GM19238 (cell line): ENCODE data around the gene SBF2.
"Not testable (repeated sequence)": the region's sequence is repeated elsewhere in the genome, so short reads cannot be mapped to it uniquely, and the experiment has no call there.

Source experiments
- DNase-seq: peaks from one replicate; pipeline ENCODE4 v3.0.0; 2011; ENCODE audit warnings: low spot score; ENCODE audit not compliant: insufficient read length

SBF2 gene

DNA sequence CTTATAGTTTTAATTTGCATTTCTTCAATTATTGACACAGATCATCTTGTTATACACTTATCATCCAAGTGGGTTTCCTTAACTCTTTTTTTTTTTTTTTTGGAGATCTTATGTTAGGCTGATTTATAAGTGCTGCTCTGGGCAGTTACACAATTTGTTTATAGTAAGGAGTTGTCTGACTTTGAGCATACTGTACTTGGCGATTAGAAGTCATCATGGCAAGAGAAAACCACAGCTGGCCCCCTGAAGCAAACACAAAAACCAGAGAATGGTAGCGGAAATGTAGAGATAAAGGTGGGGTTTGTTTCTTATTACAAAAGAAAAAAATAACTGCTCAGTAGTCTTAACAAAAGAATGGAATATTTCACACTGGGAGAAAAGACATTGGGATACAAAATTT, 337.5 kb downstream of the SBF2 start:
- DNase-seq = no peak

DNA sequence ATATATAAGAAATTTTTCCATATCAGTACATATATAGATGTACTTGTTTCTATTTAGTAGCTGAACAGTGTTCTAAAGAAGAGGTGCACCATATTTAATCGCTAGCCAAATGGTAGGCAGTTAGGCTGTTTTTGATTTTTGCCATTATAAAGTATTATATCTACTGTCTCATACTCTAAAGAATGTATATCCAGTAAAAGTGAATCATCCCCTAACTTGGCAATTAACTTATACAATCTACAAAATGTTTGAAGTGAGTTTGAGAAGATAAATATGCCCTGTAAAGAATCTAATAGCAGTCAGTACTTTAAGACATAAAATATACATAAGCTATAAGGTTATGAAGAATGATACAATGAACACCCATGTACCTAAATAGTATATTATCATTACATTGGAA, 338.6 kb downstream of the SBF2 start:
- DNase-seq = no peak

DNA sequence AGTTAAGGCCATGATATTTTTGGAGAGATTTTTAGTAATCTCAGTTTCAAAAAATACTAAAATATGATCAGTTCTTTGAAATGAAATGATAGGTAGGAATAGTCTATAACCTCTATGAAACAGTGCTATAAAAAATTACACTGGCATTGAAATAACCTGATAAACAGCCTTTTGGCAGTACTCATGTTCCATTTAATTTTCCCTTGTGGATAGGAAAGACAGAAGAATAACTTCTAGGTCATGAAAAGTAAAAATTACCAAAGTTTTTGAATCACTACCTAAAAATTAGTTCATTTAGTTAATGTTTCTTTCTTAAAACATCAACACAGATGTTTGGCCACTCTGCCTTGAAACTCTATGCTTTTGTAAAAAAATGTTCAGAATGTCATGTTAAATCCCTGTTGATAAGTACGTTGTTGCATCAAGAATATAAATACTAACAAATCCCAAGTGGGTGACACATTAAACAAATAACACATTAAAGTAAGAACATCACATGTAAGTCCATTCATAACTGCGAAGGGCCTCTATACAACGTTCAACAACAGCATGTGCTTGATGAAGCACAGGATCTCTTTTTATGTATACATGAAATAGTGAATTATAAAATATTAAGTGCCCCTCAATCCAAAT, 339.9 kb downstream of the SBF2 start:
- DNase-seq = no peak

DNA sequence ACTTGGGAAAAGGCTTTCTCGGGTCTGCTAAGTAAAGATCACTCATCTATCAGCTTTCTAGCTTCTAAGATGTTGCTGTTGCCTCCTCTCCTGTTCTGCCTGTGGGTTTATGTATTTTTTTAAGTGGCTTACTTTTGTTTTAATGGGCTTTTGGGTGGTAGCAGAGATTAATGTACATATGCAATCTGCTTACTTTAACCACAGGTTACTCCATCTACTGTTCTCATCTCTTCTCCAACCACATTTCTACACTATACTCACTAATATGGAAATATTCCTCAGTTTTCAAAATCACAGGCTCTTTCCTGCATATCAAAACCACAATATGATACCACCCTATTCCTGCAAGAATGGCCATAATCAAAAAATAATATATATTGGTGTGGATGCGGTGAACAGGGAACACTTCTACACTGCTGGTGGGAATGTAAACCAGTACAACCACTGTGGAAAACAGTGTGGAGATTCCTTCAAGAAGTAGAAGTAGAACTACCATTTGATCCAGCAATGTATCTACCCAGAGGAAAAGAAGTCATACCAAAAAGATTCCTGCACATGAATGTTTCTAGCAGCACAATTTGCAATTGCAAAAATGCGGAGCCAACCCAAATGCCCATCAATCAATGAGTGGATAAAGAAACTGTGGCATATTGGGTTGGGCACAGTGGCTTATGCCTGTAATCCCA, 341.4 kb downstream of the SBF2 start:
- no peak for DNase-seq

DNA sequence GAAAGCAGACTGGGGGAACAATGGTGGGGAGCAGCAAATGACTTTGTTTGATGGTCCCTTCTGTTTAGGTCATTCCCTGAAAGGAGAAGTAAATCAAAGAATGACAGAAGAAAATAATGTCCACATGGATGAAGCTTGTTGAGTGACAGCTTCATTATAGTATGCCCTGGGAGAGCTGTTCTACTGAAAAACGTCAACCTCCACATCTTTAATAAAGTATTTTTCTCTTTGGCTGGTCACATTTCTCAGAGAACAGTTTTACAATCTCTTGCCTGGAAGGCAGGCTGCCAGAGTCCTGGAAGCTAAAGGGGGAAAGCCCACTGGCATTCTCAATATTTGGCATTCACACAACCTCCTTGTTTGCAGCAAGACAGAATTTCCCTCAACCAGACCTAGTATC, 342.2 kb downstream of the SBF2 start:
- no peak for DNase-seq

DNA sequence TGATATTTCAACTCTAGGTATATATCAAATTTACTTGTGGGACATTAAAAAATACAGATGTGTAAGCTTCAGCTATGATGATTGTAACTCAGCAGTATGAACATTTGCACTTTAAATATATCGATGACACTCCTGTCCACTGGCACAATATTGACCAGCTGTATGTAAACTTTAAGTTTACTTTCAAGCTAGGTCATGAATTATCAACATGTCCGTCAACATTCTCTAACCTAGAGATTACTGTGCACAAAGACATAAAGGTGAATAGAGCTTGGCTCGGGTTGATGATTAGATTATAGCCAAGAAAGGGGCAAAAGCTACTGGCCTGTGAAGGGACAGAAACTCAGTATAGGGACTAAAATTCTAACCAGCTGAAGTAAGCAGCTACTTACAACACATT, 343.6 kb downstream of the SBF2 start:
- no peak for DNase-seq

DNA sequence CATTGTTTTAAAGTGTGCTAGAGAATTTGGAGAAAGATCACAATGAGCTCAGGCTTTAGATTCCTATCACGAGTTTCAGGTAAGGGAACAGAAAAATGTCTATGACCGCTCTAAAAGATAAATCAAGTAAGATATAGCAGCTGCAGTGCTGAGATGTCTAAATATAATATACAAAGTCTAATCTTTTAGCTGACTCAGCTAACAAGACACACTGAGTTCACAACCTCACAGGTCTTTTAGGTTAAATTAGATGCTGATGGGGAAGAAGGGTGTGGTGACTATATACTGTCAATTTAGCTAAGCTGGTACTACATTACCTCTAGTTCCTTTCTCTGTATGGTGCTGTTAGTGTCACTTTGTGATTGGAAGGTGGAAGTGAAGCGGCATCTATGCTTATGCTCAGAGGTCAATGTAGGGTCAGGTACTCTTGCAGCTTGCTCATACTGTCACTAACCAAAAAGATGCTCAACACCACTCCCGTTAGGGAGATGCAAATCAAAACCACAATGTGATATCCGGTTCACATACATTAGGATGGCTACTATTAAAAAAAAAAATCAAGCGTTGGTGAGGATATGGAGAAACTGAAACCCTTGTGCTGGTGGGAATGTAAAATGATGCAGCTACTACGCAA, 346.7 kb downstream of the SBF2 start:
- no peak for DNase-seq

DNA sequence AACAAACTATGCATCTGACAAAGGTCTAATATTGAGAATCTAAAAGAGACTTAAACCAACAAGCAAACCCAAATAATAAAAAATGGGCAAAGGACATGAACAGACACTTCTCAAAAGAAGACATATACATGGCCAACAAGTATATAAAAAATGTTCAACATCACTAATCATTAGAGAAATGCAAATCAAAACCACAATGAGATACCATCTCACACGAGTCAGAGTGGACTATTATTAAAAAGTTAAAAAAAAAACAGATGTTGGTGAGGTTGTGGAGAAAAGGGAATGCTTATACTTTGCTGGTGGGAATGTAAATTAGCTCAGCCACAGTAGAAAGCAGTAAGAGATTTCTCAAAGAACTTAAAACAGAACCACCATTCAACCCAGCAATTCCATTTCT, 348.3 kb downstream of the SBF2 start:
- not testable (repeated sequence) for DNase-seq

DNA sequence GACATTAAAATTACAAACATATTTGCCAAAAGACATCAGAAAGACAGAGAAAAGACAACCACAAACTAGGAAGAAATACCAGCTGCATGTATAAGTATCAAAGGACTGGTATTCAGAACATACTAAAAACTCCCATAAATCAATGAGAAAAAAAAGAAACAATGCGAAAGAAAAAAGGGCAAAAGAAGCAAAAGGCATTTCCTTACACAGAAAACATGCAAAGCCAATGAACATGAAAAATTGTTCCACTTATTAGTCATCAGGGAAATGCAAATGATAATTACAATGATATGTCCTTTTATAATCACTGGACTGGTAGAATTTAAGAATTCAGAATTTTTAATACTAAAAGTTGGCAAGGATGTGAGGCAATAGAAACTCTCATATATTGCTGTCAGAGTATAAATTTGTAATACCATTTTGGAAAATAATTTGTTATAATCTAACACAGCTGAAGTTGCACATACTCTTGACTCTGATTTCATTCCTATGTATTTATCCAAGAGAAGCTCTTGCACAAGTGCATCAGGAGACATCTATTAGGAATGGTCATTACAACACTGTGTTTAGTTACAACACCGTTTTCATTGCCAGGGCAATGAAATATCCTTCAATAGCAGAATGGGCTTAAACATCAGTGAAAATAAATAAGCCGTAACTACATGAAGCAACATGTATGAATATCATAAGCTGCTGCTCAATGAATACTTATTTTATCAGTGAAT, 350.5 kb downstream of the SBF2 start:
- no peak for DNase-seq

DNA sequence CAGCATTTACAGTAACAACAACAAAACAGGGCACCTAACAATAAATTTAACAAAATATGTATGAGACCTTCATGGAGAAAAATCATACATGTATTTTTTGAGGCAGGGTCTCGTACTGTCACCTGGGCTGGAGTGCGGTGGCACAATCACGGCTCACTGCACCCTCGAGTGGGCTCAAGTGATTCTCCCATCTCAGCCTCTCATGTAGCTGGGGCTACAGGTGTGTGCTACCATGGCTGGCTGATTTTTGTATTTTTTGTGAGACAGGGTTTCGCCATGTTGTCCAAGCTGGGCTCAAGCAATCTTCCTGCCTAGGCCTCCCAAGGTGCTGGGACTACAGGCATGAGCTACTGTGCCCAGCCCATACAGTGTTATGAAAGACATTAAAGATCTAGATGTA, 352.0 kb downstream of the SBF2 start:
- no peak for DNase-seq

DNA sequence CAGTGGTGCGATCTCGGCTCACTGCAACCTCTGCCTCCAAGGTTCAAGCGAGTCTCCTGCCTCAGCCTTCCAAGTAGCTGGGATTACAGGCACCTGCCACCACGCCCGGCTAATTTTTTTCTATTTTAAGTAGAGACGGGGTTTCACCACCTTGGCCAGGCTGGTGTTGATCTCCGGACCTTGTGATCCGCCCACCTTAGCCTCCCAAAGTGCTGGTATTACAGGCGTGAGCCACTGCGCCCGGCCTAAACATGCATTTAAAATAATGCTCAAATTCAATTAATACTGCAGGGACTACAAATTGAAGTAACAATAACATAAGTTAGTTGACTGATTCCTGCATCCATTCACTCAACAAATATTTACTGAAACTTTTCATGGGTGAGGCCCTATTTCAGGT, 354.9 kb downstream of the SBF2 start:
- DNase-seq = not testable (repeated sequence)

DNA sequence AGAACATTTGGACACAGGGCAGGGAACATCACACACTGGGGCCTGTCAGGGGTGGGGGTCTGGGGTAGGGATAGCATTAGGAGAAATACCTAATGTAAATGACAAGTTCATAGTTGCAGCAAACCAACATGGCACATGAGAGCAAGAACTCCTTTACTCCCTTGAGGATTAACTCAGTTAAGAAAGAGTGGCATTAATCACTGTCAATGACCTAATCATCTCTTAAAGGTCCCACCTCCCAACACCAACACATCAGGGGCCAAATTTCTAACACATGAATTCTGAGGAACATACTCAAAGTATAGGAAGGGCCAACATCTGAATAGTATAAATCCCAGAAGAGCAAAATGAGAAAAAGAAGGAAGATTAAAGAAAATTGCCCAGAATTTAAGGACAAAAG, 357.3 kb downstream of the SBF2 start:
- no peak for DNase-seq

DNA sequence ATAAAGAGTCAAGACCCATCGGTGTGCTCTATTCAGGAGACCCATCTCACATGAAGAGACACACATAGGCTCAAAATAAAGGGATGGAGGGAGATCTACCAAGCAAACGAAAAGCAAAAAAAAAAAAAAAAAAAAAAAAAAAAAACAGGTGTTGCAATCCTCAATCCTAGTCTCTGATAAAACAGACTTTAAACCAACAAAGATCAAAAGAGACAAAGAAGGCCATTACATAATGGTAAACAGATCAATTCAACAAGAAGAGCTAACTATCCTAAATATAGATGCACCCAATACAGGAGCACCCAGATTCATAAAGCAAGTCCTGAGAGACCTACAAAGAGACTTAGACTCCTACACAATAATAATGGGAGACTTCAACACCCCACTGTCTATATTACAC, 361.2 kb downstream of the SBF2 start:
- DNase-seq = not testable (repeated sequence)

DNA sequence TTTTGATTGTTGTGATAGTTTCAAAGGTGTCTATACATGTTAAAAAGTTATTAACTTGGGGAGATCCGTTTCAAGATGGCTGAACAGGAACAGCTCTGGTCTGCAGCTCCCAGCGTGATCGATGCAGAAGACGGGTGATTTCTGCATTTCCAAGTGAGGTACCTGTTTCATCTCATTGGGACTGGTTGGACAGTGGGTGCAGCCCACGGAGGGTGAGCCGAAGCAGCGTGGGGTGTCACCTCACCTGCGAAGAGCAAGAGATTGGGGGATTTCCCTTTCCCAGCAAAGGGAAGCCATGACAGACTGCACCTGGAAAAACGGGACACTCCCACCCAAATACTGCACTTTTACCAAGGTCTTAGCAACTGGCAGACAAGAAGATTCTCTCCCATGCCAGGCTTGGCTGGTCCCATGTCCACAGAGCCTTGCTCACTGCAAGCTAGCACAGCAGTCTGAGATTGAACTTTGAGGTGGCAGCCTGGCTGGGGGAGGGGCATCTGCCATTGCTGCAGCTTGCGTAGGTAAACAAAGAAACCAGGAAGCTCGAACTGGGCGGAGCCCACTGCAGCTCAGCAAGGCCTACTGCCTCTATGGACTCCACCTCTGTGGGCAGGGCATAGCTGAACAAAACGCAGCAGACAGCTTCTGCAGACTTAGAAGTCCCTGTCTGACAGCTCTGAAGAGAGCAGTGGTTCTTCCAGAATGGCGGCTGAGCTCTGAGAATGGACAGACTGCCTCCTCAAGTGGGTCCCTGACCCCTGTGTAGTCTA, 363.3 kb downstream of the SBF2 start:
- DNase-seq = not testable (repeated sequence)

DNA sequence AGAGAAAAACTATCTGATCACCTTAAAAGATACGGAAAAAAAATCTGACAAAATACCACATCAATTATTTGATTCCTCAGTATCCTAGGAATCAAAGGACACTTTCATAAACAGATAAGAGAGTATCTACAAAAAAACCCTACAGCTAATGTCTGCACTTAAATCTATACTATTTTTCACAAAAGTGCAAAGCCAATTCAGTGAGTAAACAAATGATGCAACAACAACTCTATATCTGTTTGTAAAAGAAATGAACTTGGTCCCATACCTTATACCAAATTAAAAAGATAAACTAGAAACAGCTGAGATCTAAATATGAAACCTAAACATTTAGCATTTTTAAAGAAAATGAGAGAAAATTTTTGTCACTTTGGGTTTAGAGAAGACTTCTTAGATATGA, 366.3 kb downstream of the SBF2 start:
- no peak for DNase-seq

DNA sequence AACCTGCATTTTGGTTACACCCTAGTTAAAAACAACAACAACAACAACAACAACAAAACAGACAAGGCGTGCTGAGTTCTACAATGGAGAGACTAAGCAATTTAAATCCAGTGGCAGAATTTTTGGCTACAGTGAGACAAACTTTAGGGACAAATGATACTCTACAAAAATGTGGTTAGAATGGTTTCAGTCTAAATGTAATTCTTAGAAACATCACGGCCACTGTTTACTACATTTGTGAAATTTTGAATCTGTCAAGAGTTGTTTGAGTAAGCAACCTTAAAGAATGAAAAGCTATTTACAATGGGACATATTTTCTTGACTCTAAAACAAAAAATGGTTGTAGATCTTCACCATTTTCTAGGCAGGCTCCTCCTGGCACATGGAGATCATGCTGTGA, 370.7 kb downstream of the SBF2 start:
- no peak for DNase-seq

DNA sequence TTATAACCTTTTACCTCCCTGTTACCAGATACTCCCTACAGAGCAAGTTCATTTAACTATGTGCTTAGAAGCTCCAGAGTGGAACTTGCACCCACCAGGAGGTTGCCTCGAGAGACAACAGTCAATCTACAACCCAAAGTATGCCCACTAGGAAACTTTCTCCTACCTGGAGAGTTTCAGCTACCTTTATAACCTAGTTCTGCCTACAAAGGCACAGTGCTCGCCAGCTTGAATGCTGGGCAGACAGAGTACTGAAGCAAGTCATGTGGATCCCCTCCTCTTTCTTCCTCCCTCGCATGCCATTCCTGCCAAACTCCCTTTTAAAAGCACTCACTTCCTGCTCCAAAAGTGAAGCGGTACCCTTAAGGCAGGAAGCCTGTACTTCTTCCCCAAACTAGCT, 371.2 kb downstream of the SBF2 start:
- no peak for DNase-seq

DNA sequence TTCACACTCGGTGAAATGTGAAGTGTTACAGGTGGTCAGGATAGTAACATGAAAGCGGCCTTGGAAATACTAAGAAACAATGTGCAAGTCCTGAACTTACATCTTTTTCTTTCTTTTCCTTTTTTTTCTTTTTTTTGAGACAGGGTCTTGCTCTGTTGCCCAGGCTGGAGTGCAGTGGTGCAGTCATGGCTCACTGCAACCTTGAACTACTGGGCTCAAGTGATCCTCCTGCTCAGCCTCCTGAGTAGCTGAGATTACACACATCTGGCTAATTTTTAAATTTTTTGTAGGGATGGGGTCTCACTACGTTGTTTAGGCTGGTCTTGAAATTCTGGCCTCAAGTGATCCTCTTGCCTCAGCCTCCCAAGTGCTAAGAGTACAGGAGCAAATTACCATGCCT, 377.5 kb downstream of the SBF2 start:
- no peak for DNase-seq

DNA sequence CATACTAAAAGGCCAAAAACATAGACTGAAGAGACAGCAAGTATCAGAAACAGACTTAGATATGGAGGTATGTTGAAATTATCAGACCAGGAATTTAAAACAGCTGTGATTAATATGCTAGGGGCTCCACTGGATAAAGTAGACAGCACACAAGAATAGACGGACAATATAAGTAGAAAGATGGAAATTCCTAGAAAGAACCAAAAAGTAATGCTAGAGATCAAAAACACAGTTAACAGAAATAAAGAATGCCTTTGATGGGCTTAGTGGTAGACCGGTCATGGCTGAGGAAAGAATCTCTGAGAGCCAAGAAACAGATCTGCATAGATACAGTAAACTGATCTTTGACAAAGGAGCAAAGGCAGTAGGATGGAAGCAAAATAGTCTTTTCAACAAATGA, 380.0 kb downstream of the SBF2 start:
- no peak for DNase-seq

DNA sequence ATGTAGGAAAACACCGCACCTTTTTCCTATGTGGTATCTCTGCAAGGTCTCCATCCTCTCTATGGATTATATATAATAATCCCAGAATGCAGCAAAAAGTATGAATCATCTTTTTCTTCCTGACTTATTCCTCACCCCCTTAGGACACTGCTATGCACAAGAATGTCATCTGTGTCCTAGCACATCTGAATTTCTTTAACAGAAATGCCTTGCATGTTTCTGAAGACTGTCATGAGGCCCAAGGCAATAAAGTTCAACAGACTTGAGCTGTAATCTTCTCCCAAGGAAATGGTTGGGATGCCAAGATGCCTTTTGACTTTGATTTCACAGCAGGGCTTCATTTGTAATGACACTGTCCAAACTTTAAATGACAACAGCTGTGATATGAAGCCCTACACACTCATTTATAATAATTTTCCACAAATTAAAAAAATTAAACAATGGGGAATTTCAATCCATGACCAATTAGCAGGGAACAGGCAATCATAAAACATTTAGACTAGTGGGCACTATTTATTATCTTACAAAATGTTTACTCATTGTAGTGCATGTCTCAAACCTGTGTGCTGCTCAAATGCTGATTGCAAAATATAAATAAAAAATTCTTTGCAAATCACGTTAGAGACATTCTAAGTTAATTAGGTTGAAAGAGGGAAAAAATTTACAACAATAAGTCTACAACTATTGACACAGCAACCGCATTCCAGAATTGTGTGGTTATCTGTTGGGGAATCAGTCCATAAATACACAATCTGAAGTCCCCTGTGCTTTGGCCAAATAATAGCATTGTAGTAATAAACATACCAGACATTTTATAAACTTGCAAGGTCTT, 387.8 kb downstream of the SBF2 start:
- DNase-seq = no peak

DNA sequence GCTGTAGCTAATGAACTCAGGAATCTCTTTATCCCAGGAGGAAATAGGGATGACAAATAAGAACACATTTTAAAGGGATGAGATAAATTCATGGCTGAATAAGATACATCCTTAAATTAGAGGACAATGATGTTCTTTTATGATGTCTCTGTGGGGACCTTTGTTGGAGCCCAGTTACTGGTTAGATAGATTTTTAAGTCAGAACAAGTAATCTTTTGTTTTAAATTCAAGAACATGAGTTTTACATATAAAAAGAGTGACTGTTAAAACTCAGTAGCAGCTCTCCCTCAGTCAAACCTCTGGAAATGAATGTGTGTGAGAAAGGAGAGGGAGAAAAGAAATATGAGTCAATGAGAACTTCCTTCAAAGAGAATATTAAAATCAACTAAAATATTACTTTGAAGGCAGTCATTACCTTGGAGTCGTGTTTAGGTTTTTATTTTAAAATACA, 388.5 kb downstream of the SBF2 start:
- no peak for DNase-seq
